Transverse colon (tissue), 4 donors: Measurements from ENCODE around the gene SLC16A13. TPM values are rescaled to one million over a fixed set of nuclear protein-coding genes. Genes with fewer than 3 reads are reported as not detected.

Experiments used
- DNase-seq: peaks from one replicate; pipeline ENCODE4 v3.0.0-alpha.2; 2019
- H3K27ac ChIP-seq, 4 donors: fragments of 200-600 bp; sonication (generic); 2 replicates each; pipeline ENCODE4 v1.5.1; 2016 to 2018; ENCODE audit warnings: inconsistent platforms in 4 of 4
- H3K27me3 ChIP-seq: fragments of 200-600 bp; sonication (generic); 2 replicates; pipeline ENCODE4 v1.5.1; 2017; ENCODE audit warnings: inconsistent platforms
- H3K36me3 ChIP-seq, 4 donors: fragments of 200-600 bp; sonication (generic); 2 replicates each; pipeline ENCODE4 v1.5.1; 2017 to 2019; ENCODE audit warnings: inconsistent platforms in 4 of 4
- H3K4me1 ChIP-seq, 4 donors: fragments of 200-600 bp; sonication (generic); 2 replicates each; pipeline ENCODE4 v1.5.1; 2017 to 2020; ENCODE audit warnings: inconsistent platforms in 4 of 4
- H3K4me3 ChIP-seq, 4 donors: fragments of 200-600 bp; sonication (generic); 1 replicate in 1 of 4; 2 replicates in 3 of 4; pipeline versions ENCODE4 v1.5.1 to v1.6.1; 2017 to 2019; ENCODE audit warnings: inconsistent platforms in 4 of 4
- H3K9me3 ChIP-seq, 2 donors: fragments of 200-600 bp; sonication (generic); 2 replicates each; pipeline ENCODE4 v1.5.1; 2017 to 2019; ENCODE audit warnings: inconsistent platforms in 2 of 2
- CTCF ChIP-seq, 5 experiments: fragments of 200-600 bp in 3 of 5; fragments of 450-650 bp in 2 of 5; sonication (generic) in 3 of 5; IDR thresholded peaks; 1 replicate in 2 of 5; 2 replicates in 3 of 5; pipeline ENCODE4 v1.5.1; 2016 to 2017; ENCODE audit warnings: antibody characterized with exemption in 5 of 5, inconsistent platforms in 3 of 5, mild to moderate bottlenecking in 2 of 5, moderate library complexity in 1 of 5
- EP300 ChIP-seq: sonication (generic); formaldehyde crosslinking; IDR thresholded peaks from one replicate; pipeline ENCODE4 v1.6.1; 2017; ENCODE audit warnings: antibody characterized with exemption, low read depth
- POLR2A ChIP-seq: fragments of 450-650 bp; IDR thresholded peaks from one replicate; pipeline ENCODE4 v1.6.1; 2016; ENCODE audit warnings: antibody characterized with exemption, mild to moderate bottlenecking, moderate library complexity
- POLR2AphosphoS5 ChIP-seq, 3 donors: sonication (generic); formaldehyde crosslinking; IDR thresholded peaks; one replicate each; pipeline ENCODE4 v1.6.1; 2016; ENCODE audit warnings: antibody characterized with exemption in 3 of 3
- WGBS, 2 donors: methylation state at CpG; one replicate each; pipeline ENCODE4 v1.1.5; 2018; ENCODE audit warnings: low coverage in 1 of 2; 5-methylcytosine and 5-hydroxymethylcytosine counted together
- in situ Hi-C, 4 donors: fragments of 200-750 bp; cut with MboI; loops; one replicate each; pipeline versions ENCODE4 v1.15.0 to v1.15.1; 2017; ENCODE audit warnings: low sequenced_read_pairs in 3 of 4, low pct_ligation_motif_present in 1 of 4, low pct_unique_long_range_greater_than_20kb in 1 of 4
- intact Hi-C: fragments of 100-400 bp; cut with DNase I; formaldehyde crosslinking; loops from one replicate; pipeline ENCODE4 v1.15.1; 2023; ENCODE audit warnings: low total_unique reads
- total RNA-seq, 4 donors: library from RNA; depleted of rRNA; stranded (reverse); fragments of >200 nt; gene quantifications; one replicate each; pipeline ENCODE4 v1.1.0, GENCODE V29; 2016

The SLC16A13 gene
- total RNA-seq, 4 donors from 2014 or later = 2.4 to 8.6 (median 3.5) TPM; not detected in 1

GRCh38 chr17:7077911-7078546, 42.2 kb downstream of the SLC16A13 start:
- H3K36me3 ChIP-seq = no peaks in the 10 kb centered on the region
- 83 to 85% methylated on average over 3 to 7 of the region's 7 CpGs for WGBS, 2 donors
- H3K9me3 ChIP-seq = no peaks in the 10 kb centered on the region
- intact Hi-C loops (no loop called here), in situ Hi-C loops (no loop called here)
- H3K27me3 ChIP-seq = no peaks in the 10 kb centered on the region
- DNase-seq = no peak
- H3K4me3 ChIP-seq = no peak overlapping the region
- no peak overlapping the region for H3K27ac ChIP-seq
- no peak for TF ChIP-seq CTCF (IDR thresholded peaks at IDR 0.05)
- no peak for TF ChIP-seq POLR2A
- TF ChIP-seq POLR2AphosphoS5 (IDR thresholded peaks at IDR 0.05) = no peak
- TF ChIP-seq EP300 = no peak
- H3K4me1 ChIP-seq = no peaks in the 10 kb centered on the region

- TF ChIP-seq POLR2AphosphoS5 (IDR thresholded peaks at IDR 0.05) = no peak
- Histone ChIP-seq H3K4me1 (no peaks in the 10 kb centered on the region), H3K36me3 (no peaks in the 10 kb centered on the region), H3K9me3 (no peaks in the 10 kb centered on the region), H3K27me3 (no peaks in the 10 kb centered on the region), H3K4me3 (no peak overlapping the region), H3K27ac (no peak overlapping the region)
- no peak for DNase-seq
- WGBS, 2 donors = 70 to 76% methylated on average over 10 of the region's 10 CpGs
- in situ Hi-C loops = no loop called here
- intact Hi-C loops = no loop called here
Observed at GRCh38 chr17:7078711-7079110, 42.9 kb downstream of the SLC16A13 start.

GRCh38 chr17:7079581-7080455, 44.0 kb downstream of the SLC16A13 start, which contains the start of gene CLEC10A:
CLEC10A (minus strand) TSS chr17:7080251; CDS start chr17:7078812, 1,439 bp downstream.
- TF ChIP-seq EP300 = no peak
- TF ChIP-seq POLR2AphosphoS5 (IDR thresholded peaks at IDR 0.05) = no peak
- no peak for TF ChIP-seq POLR2A
- TF ChIP-seq CTCF (IDR thresholded peaks at IDR 0.05) = no peak
- in situ Hi-C loops (no loop called here), intact Hi-C loops (no loop called here)
- no peaks in the 10 kb centered on the region for H3K36me3 ChIP-seq
- no peaks in the 10 kb centered on the region for H3K4me1 ChIP-seq
- H3K4me3 ChIP-seq = no peak within 1 kb of the TSS
- peak within 1 kb of the TSS in 3 of 4 donors; percentile 18 to 43 (median 21) for H3K27ac ChIP-seq
- WGBS, 2 donors = 70 to 71% methylated on average over 10 to 15 of the region's 15 CpGs
- peaks cover 1% of the 10 kb centered on the region for H3K27me3 ChIP-seq
- H3K9me3 ChIP-seq = no peaks in the 10 kb centered on the region
- DNase-seq = no peak

- Histone ChIP-seq H3K9me3 (no peaks in the 10 kb centered on the region), H3K27ac (peak overlapping the region in 1 of 4 donors; percentile 21), H3K4me3 (no peak overlapping the region), H3K27me3 (peaks cover 7% of the 10 kb centered on the region), H3K36me3 (no peaks in the 10 kb centered on the region), H3K4me1 (no peaks in the 10 kb centered on the region)
- intact Hi-C loops = loop anchor here (1.0 kb wide), 1 partner anchor 18 kb away; no protein-coding TSS in a partner anchor
- no peak for DNase-seq
- TF ChIP-seq EP300 (no peak), POLR2AphosphoS5 (IDR thresholded peaks at IDR 0.05) (no peak), POLR2A (no peak), CTCF (IDR thresholded peaks at IDR 0.05) (no peak)
- in situ Hi-C loops = no loop called here
- 74% methylated on average over 10 of the region's 10 CpGs; no CpG with 5 or more reads in 1 of the 2 donors for WGBS, 2 donors
Observed at GRCh38 chr17:7080456-7081041, 44.7 kb downstream of the SLC16A13 start.
